IPS-11a (cell line): ENCODE measurements around the gene SIK3.

Experiments
- H3K4me3 ChIP-seq: one replicate; pipeline ENCODE4 v1.5.1; 2013; ENCODE audit warnings: low read depth, low read length, control low read depth

Gene SIK3

GRCh38 chr11:117080370-117080769 is 17.9 kb downstream of the SIK3 start:
- H3K4me3 ChIP-seq, result no peak overlapping the region

- H3K4me3 ChIP-seq, result no peak overlapping the region
Measured at GRCh38 chr11:117076941-117077691, 21.1 kb downstream of the SIK3 start.

GRCh38 chr11:117075186-117075585 is 23.0 kb downstream of the SIK3 start:
- no peak overlapping the region for H3K4me3 ChIP-seq

- no peak overlapping the region for H3K4me3 ChIP-seq
Measured at GRCh38 chr11:117074119-117074518, 24.1 kb downstream of the SIK3 start.

- H3K4me3 ChIP-seq, result no peak overlapping the region
Measured at GRCh38 chr11:117073539-117073938, 24.7 kb downstream of the SIK3 start.

GRCh38 chr11:117072517-117073461 is 25.4 kb downstream of the SIK3 start:
- no peak overlapping the region for H3K4me3 ChIP-seq

GRCh38 chr11:117071344-117071787 is 26.9 kb downstream of the SIK3 start:
- H3K4me3 ChIP-seq, result no peak overlapping the region

GRCh38 chr11:117070016-117070415 is 28.2 kb downstream of the SIK3 start:
- no peak overlapping the region for H3K4me3 ChIP-seq

- no peak overlapping the region for H3K4me3 ChIP-seq
Measured at GRCh38 chr11:117068303-117068860, 29.8 kb downstream of the SIK3 start.

GRCh38 chr11:117066959-117067358 is 31.3 kb downstream of the SIK3 start:
- no peak overlapping the region for H3K4me3 ChIP-seq

GRCh38 chr11:117064275-117064674 is 34.0 kb downstream of the SIK3 start:
- no peak overlapping the region for H3K4me3 ChIP-seq

GRCh38 chr11:117062498-117062897 is 35.7 kb downstream of the SIK3 start:
- H3K4me3 ChIP-seq, result no peak overlapping the region

- no peak overlapping the region for H3K4me3 ChIP-seq
Measured at GRCh38 chr11:117061256-117061655, 37.0 kb downstream of the SIK3 start.

GRCh38 chr11:117059611-117060148 is 38.5 kb downstream of the SIK3 start:
- H3K4me3 ChIP-seq, result no peak overlapping the region

- H3K4me3 ChIP-seq, result no peak overlapping the region
Measured at GRCh38 chr11:117058761-117059261, 39.4 kb downstream of the SIK3 start.

- H3K4me3 ChIP-seq, result no peak overlapping the region
Measured at GRCh38 chr11:117057727-117058126, 40.5 kb downstream of the SIK3 start.

GRCh38 chr11:117057317-117057716 is 40.9 kb downstream of the SIK3 start:
- H3K4me3 ChIP-seq, result no peak overlapping the region

GRCh38 chr11:117055469-117055868 is 42.8 kb downstream of the SIK3 start:
- no peak overlapping the region for H3K4me3 ChIP-seq

GRCh38 chr11:117054382-117054781 is 43.8 kb downstream of the SIK3 start:
- H3K4me3 ChIP-seq, result no peak overlapping the region

- no peak overlapping the region for H3K4me3 ChIP-seq
Measured at GRCh38 chr11:117052196-117053149, 45.8 kb downstream of the SIK3 start.
